ENCODE results near the gene RNU11. TPM values are rescaled to one million over a fixed set of nuclear protein-coding genes. Genes with fewer than 3 reads are reported as not detected.
"Not testable (repeated sequence)": the region's sequence is repeated elsewhere in the genome, so short reads cannot be mapped to it uniquely, and the experiment has no call there.

Gene RNU11
- total RNA-seq, 2 experiments from 2014 or later: not detected

DNA sequence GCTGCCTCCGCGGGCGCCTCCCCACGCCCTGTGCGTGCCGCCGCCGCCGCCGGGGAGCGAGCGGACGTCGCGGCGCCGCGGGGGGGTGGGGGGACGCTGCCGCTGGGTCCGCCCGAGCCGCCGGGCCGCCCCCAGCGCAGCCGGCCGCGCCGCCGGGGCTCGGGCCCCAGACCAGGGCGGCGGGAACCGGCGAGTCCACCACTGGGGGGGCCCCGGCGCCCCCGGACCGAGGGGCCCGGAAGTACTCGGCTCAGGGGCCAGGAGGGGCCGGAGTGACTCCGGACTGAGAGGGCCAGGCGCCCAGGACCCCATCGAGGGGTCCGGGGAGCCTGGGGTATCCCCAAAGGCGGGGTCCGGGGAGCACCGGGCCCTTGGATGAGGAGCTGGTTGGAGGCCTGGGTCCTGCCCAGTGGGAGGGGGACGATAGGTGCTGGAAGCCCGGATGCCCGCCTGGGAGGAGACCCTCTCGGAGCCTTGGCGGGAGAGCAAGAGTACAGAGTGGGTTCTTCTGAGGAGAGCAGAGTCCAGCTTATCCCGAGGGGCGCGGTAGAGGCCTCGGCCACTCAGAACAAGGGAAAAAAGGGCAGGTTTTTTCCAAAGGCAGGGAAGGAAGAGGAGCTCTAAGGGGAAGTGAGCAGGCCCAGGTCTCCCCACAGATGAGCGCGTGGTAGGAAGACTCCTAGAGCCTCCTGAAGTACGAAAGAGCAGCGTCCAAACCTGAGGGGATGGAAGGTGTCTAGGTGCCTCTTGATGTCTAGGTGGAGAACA is 20.7 kb downstream of the RNU11 start:
- no peaks in the 10 kb centered on the region for H3K9me3 Mint-ChIP-seq
- H3K4me3 Mint-ChIP-seq: peak overlapping the region; percentile 91
- peak; percentile 63 for ATAC-seq (ENCODE audit: low read depth)
- POLR2A ChIA-PET: interaction anchor here (0.6 to 5.3 kb wide), 20 partner anchors 7 to 513 kb away, joined by 3 to 175 read pairs (median 5); partner anchors contain the start of genes MED18, RCC1, RNU11 and SRSF4
- DNase-seq: no peak
- peaks cover 3% of the 10 kb centered on the region for H3K36me3 Mint-ChIP-seq
- H3K4me1 Mint-ChIP-seq: peaks cover 10% of the 10 kb centered on the region
- no peaks in the 10 kb centered on the region for H3K27me3 Mint-ChIP-seq
- peak overlapping the region; percentile 95 for H3K27ac Mint-ChIP-seq

DNA sequence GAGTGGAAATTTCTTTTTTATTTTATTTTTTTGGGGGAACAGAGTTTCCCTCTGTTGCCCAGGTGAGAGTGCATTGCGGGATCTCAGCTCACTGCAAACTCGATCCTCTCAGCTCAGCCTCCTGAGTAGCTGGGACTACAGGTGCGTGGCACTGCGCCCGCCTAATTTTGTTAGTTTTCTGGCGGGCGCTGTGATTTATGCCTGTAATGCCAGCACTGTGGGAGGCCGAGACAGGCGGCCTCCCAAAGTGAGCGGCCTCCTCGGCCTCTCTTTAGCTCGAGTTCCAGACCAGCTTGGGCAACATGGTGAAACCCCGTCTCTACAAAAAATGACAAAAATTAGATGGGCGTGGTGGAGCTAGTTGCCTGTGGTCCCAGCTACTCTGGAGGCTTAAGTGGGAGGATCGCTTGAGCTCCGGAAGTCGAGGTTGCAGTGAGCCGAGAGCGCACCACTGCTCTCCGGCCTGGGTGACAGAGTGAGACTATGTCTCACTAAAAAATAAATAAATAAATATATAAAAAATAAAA is 22.9 kb downstream of the RNU11 start:
- Mint-ChIP-seq H3K4me3 (no peak overlapping the region), H3K9me3 (no peaks in the 10 kb centered on the region), H3K27ac (no peak overlapping the region), H3K27me3 (no peaks in the 10 kb centered on the region), H3K36me3 (peaks cover 7% of the 10 kb centered on the region), H3K4me1 (peaks cover 12% of the 10 kb centered on the region)
- ATAC-seq (ENCODE audit: low read depth) (no peak), DNase-seq (no peak)
- POLR2A ChIA-PET: interaction anchor here (0.6 to 2.4 kb wide), 5 partner anchors 20 to 231 kb away, joined by 3 to 12 read pairs (median 5); partner anchors contain the start of genes RNU11 and YTHDF2

DNA sequence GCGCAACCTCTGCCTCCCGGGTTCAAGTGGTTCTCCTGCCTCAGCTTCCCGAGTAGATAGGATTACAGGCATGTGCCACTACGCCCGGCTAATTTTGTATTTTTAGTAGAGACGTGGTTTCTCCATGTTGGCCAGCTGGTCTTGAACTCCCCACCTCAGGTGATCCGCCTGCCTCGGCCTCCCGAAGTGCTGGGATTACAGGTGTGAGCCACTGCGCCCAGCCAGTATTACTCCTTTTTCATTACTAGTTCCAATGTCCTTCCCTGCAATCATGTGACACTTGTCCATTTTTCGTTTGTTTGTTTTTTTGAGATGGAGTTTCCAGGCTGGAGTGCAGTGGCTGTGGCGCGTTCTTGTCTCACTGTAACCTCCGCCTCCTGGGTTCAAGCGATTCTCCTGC is 24.6 kb downstream of the RNU11 start:
- POLR2A ChIA-PET: interaction anchor here (2.1 kb wide), 1 partner anchor 24 kb away, joined by 12 read pairs; the partner anchor contains the start of gene RNU11
- H3K27ac Mint-ChIP-seq: peak overlapping the region; percentile 34

DNA sequence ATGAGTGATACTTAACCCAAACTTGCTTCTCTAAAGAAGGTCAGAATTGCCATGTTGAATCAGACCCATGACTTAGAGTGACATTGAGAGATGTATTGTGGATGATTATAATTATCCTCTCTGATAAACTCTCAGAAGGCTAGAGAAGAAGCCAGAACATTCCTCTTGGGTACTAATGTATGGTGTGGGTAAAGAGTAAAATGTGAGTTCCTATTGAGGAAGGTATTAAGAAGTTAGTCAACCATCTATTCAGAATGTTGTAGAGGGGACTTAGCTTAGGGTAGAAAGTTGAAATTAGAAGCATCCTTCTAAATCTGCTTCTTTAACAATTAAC is 27.5 kb downstream of the RNU11 start:
- Mint-ChIP-seq H3K36me3 (peaks cover 7% of the 10 kb centered on the region), H3K27ac (no peak overlapping the region), H3K27me3 (no peaks in the 10 kb centered on the region), H3K4me1 (peaks cover 5% of the 10 kb centered on the region), H3K4me3 (no peak overlapping the region), H3K9me3 (no peaks in the 10 kb centered on the region)
- DNase-seq (no peak), ATAC-seq (ENCODE audit: low read depth) (no peak)
- POLR2A ChIA-PET: interaction anchor here (0.5 to 0.9 kb wide), 2 partner anchors 7 to 656 kb away, joined by 3 read pairs; partner anchors contain the start of gene GMEB1

More for the DNA sequence above, 24.6 kb downstream of the RNU11 start:
- not testable (repeated sequence) for DNase-seq; H3K27me3 Mint-ChIP-seq; ATAC-seq (ENCODE audit: low read depth); H3K4me3 Mint-ChIP-seq; H3K36me3 Mint-ChIP-seq; H3K9me3 Mint-ChIP-seq
- H3K4me1 Mint-ChIP-seq: peaks cover 12% of the 10 kb centered on the region

DNA sequence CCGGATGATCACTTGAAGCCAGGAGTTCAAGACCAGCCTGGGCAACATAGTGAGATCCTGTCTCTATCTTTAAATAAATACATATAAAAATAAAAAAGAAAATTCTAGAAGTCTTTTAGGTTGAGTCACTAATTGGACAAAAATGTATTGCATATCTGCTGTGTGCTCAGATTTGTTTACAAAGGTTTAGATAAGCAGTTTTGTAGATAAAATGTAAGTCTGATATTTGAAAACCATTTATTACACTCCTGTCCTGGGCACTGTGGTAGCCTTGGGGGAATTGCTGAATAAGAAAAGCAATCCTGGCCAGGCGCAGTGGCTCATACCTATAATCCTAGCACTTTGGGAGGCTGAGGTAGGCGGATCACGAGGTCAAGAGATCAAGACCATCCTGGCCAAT is 31.8 kb downstream of the RNU11 start:
- peaks cover 17% of the 10 kb centered on the region for H3K36me3 Mint-ChIP-seq
- no peaks in the 10 kb centered on the region for H3K9me3 Mint-ChIP-seq
- POLR2A ChIA-PET: no interaction called here
- DNase-seq: no peak
- no peak overlapping the region for H3K4me3 Mint-ChIP-seq
- no peak for ATAC-seq (ENCODE audit: low read depth)
- H3K27me3 Mint-ChIP-seq: no peaks in the 10 kb centered on the region
- peaks cover 4% of the 10 kb centered on the region for H3K4me1 Mint-ChIP-seq
- no peak overlapping the region for H3K27ac Mint-ChIP-seq

DNA sequence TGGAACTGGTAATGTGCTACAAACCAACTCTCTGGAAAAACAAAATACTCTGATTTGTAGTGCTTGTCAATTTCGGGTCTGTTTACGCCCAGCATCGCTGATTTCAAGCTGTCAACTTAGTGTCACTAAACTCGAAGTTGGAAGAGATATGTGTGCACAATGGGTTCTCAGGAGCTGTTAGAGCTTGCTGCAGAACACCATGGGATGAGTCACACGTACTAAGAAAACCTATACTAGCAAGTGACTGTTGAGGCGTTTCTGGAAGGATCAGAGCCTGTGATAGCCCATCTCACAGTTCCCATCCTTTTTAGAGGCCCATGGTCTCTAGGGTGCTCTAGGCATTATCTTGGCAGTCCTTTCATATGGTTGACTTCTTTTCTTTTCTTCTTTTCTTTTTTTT is 34.4 kb downstream of the RNU11 start:
- POLR2A ChIA-PET: interaction anchor here (0.7 to 1.0 kb wide), 2 partner anchors 35 to 283 kb away, joined by 3 to 6 read pairs; partner anchors contain the start of gene RNU11
- Mint-ChIP-seq H3K27me3 (no peaks in the 10 kb centered on the region), H3K36me3 (peaks cover 23% of the 10 kb centered on the region), H3K9me3 (no peaks in the 10 kb centered on the region), H3K27ac (peak overlapping the region; percentile 30), H3K4me3 (no peak overlapping the region), H3K4me1 (peaks cover 4% of the 10 kb centered on the region)
- ATAC-seq (ENCODE audit: low read depth) (no peak), DNase-seq (no peak)

DNA sequence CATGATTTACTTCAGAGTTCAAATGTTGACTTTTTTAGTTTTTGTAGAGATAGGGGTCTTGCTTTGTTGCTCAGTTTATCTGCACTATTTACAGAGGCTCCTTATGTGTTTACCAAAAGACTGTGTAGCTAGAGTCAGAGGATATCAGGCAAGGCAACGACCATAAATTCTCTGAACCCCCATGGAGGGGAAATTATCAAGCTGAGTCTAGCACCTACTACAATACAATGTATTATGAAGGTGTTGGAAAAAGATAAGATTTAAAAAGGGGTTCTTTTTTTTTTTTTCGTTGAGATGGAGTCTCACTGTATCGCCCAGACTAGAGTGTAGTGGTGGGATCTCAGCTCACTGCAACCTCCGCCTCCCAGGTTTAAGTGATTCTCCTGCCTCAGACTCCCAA is 36.5 kb downstream of the RNU11 start:
- H3K36me3 Mint-ChIP-seq: peaks cover 28% of the 10 kb centered on the region
- no peaks in the 10 kb centered on the region for H3K27me3 Mint-ChIP-seq
- ATAC-seq (ENCODE audit: low read depth) (no peak), DNase-seq (no peak)
- no peaks in the 10 kb centered on the region for H3K9me3 Mint-ChIP-seq
- H3K27ac Mint-ChIP-seq: no peak overlapping the region
- H3K4me1 Mint-ChIP-seq: peaks cover 4% of the 10 kb centered on the region
- POLR2A ChIA-PET: interaction anchor here (0.6 kb wide), 1 partner anchor 356 kb away, joined by 4 read pairs; no protein-coding TSS in a partner anchor
- H3K4me3 Mint-ChIP-seq: no peak overlapping the region

DNA sequence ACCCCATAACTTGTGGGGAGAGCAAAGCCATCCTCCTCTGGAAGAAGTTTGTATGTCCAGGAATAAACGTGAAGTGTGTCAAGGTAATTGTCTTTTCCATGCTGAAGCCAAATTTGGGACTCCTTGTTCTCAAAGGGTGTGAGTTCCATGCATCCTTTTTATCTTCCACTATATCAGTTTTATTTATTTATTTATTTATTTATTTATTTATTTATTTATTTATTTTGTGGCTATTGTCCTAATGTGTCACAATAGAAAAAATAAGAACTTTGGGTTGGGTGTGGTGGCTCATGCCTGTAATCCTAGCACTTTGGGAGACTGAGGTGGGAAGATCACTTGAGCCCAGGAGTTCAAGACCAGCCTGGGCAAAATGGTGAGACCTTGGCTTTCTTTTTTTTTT is 43.2 kb downstream of the RNU11 start:
- POLR2A ChIA-PET; H3K27ac Mint-ChIP-seq; H3K4me3 Mint-ChIP-seq; H3K4me1 Mint-ChIP-seq; DNase-seq; ATAC-seq (ENCODE audit: low read depth); H3K27me3 Mint-ChIP-seq; H3K9me3 Mint-ChIP-seq: not testable (repeated sequence)
- peaks cover 31% of the 10 kb centered on the region for H3K36me3 Mint-ChIP-seq

Other genes with a start within 250 kb of the RNU11 start
- 10 to 100 TPM; 46.2 to 51.7 TPM for gene RCC1, start 142.6 kb upstream of the RNU11 start, total RNA-seq
- 10 to 100 TPM; 54.2 to 58.9 TPM for gene TRNAU1AP, start 95.5 kb upstream of the RNU11 start, total RNA-seq
- under 1 TPM; 0.50 to 0.79 TPM for gene RAB42, start 56.3 kb upstream of the RNU11 start, total RNA-seq
- gene TAF12, start 5.5 kb upstream of the RNU11 start, total RNA-seq: 10 to 100 TPM; 29.9 to 30.5 TPM
- 10 to 100 TPM; 31.7 to 32.7 TPM for gene GMEB1, start 20.2 kb downstream of the RNU11 start, total RNA-seq
- gene YTHDF2, start 88.3 kb downstream of the RNU11 start, total RNA-seq: 10 to 100 TPM; 62.5 to 70.2 TPM
- gene OPRD1, start 163.6 kb downstream of the RNU11 start, total RNA-seq: not detected